Cardiac muscle cell (in vitro differentiated cells and primary cell): Measurements from ENCODE around the gene GM2A. TPM values are rescaled to one million over a fixed set of nuclear protein-coding genes. Genes with fewer than 3 reads are reported as not detected.

Experiments used
- DNase-seq, 2 donors: peaks; one replicate each; pipeline versions ENCODE4 v3.0.0 to v3.0.0-alpha.2; 2010 to 2017; ENCODE audit warnings: low read depth in 1 of 2, low spot score in 1 of 2
- H3K27ac ChIP-seq: fragments of 200-600 bp; sonication (generic); 2 replicates; pipeline ENCODE4 v1.5.1; 2016
- H3K27me3 ChIP-seq: fragments of 200-600 bp; sonication (generic); 2 replicates; pipeline ENCODE4 v1.6.0; 2016; ENCODE audit warnings: control low read depth
- H3K36me3 ChIP-seq: fragments of 200-600 bp; sonication (generic); 2 replicates; pipeline ENCODE4 v1.5.1; 2016; ENCODE audit warnings: control low read depth
- H3K4me1 ChIP-seq: fragments of 200-600 bp; sonication (generic); 2 replicates; pipeline ENCODE4 v1.8.1; 2017; ENCODE audit warnings: low read depth, mild to moderate bottlenecking, mixed run types
- H3K4me3 ChIP-seq: fragments of 200-600 bp; sonication (generic); 2 replicates; pipeline ENCODE4 v1.5.1; 2016; ENCODE audit warnings: mild to moderate bottlenecking
- H3K9me3 ChIP-seq: fragments of 200-600 bp; sonication (generic); 2 replicates; pipeline ENCODE4 v1.5.1; 2017; ENCODE audit warnings: low read depth, mild to moderate bottlenecking, control low read depth
- CTCF ChIP-seq: IDR thresholded peaks from 2 replicates; pipeline ENCODE4 v1.5.1; 2012; ENCODE audit warnings: low read depth, mild to moderate bottlenecking, low read length
- polyA plus RNA-seq: library from polyadenylated mRNA; unstranded; fragments of >200 nt; fragmentation: Nextera tagmentation; extraction: Ambion mirVana; gene quantifications from 2 replicates; pipeline ENCODE4 v1.2.1, GENCODE V29; 2016
- total RNA-seq: library from RNA; depleted of rRNA; stranded (reverse); fragments of >200 nt; gene quantifications from 2 replicates; pipeline ENCODE4 v1.2.3, GENCODE V29; 2016

Gene GM2A
- total and polyA plus RNA-seq, 2 experiments from 2014 or later = 34.3 to 53.7 TPM

GRCh38 chr5:151262532-151262931, 9.5 kb downstream of the GM2A start:
- H3K4me1 ChIP-seq = no peaks in the 10 kb centered on the region
- no peak for TF ChIP-seq CTCF
- DNase-seq = no peak
- H3K9me3 ChIP-seq = no peaks in the 10 kb centered on the region
- H3K27me3 ChIP-seq = no peaks in the 10 kb centered on the region
- H3K36me3 ChIP-seq = peaks cover 16% of the 10 kb centered on the region
- no peak overlapping the region for H3K27ac ChIP-seq
- H3K4me3 ChIP-seq = no peak overlapping the region

- no peak for TF ChIP-seq CTCF
- H3K4me3 ChIP-seq = no peak overlapping the region
- H3K27ac ChIP-seq = no peak overlapping the region
- H3K4me1 ChIP-seq = no peaks in the 10 kb centered on the region
- peak in 1 of 2 donors; percentile 11 for DNase-seq
- H3K9me3 ChIP-seq = no peaks in the 10 kb centered on the region
- H3K36me3 ChIP-seq = peaks cover 16% of the 10 kb centered on the region
- H3K27me3 ChIP-seq = no peaks in the 10 kb centered on the region
Observed at GRCh38 chr5:151264113-151264512, 11.1 kb downstream of the GM2A start.

- Histone ChIP-seq H3K36me3 (peaks cover 18% of the 10 kb centered on the region), H3K9me3 (no peaks in the 10 kb centered on the region), H3K27me3 (no peaks in the 10 kb centered on the region), H3K4me3 (no peak overlapping the region), H3K27ac (no peak overlapping the region), H3K4me1 (no peaks in the 10 kb centered on the region)
- no peak for TF ChIP-seq CTCF
- DNase-seq = no peak
Observed at GRCh38 chr5:151267491-151268260, 14.7 kb downstream of the GM2A start.

GRCh38 chr5:151270599-151270998, 17.6 kb downstream of the GM2A start:
- TF ChIP-seq CTCF = no peak

GRCh38 chr5:151271336-151271735, 18.4 kb downstream of the GM2A start:
- Histone ChIP-seq H3K4me3 (no peak overlapping the region), H3K9me3 (no peaks in the 10 kb centered on the region), H3K27me3 (no peaks in the 10 kb centered on the region), H3K27ac (no peak overlapping the region), H3K36me3 (peaks cover 18% of the 10 kb centered on the region), H3K4me1 (no peaks in the 10 kb centered on the region)
- no peak for TF ChIP-seq CTCF
- no peak for DNase-seq

More at GRCh38 chr5:151270599-151270998, 17.6 kb downstream of the GM2A start:
- H3K4me1 ChIP-seq = no peaks in the 10 kb centered on the region
- no peaks in the 10 kb centered on the region for H3K9me3 ChIP-seq
- H3K27ac ChIP-seq = no peak overlapping the region
- peaks cover 18% of the 10 kb centered on the region for H3K36me3 ChIP-seq
- H3K27me3 ChIP-seq = no peaks in the 10 kb centered on the region
- no peak overlapping the region for H3K4me3 ChIP-seq
- DNase-seq = peak in 1 of 2 donors; percentile 9
